Gastrocnemius medialis (tissue), 4 donors: Measurements from ENCODE around the gene PDLIM7.

Experiments used
- POLR2A ChIP-seq, 2 donors: fragments of 450-650 bp; IDR thresholded peaks; one replicate each; pipeline ENCODE4 v1.6.1; 2017; ENCODE audit warnings: antibody characterized with exemption in 2 of 2, mild to moderate bottlenecking in 2 of 2, moderate library complexity in 2 of 2
- TF ChIP-seq, protein P1 (sequence below), 5 experiments: fragments of 450-650 bp in 3 of 5; fragments of 200-600 bp in 2 of 5; sonication (generic) in 2 of 5; IDR thresholded peaks in 4 of 5; conservative IDR thresholded peaks in 1 of 5; 1 replicate in 4 of 5; 2 replicates in 1 of 5; pipeline ENCODE4 v1.5.1; 2016 to 2019; ENCODE audit warnings: antibody characterized with exemption in 5 of 5, mild to moderate bottlenecking in 3 of 5, moderate library complexity in 3 of 5

DNA sequence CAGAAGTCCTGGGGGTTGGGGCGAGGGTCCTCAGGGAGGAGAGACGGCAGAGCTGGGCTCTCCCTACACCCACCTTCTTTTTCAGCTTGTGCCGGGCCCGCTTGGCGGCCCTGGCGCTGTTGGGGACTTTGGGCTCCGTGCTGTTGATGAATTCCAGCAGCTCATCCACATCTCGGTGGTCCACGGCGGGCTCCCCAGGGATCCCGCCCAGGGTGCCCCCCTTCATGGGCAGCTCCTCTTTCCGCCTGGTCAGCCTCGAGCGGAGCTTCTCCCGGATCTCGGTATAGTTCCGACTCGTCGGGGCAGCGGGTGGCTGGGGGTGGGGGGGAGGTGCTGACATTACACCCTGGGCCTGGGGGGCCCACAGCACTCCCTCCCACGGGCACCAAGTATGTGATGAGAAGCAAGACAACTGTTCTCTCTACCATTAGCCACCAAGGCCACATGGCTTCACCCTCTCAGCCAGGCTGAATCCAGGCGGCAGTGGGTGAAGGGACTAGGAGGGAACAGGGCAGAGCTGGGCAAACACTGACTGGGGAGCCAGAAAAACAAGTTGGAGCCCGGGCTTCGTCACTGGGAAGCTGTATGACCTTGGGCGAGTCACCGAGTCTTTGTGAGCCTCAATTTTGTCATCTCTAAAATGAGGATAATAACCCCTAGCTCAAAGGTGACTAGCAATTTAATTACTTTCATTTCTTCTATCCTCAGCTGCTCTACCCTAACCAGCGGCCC is 34.0 kb upstream of the PDLIM7 start:
- TF ChIP-seq, protein P1, sequence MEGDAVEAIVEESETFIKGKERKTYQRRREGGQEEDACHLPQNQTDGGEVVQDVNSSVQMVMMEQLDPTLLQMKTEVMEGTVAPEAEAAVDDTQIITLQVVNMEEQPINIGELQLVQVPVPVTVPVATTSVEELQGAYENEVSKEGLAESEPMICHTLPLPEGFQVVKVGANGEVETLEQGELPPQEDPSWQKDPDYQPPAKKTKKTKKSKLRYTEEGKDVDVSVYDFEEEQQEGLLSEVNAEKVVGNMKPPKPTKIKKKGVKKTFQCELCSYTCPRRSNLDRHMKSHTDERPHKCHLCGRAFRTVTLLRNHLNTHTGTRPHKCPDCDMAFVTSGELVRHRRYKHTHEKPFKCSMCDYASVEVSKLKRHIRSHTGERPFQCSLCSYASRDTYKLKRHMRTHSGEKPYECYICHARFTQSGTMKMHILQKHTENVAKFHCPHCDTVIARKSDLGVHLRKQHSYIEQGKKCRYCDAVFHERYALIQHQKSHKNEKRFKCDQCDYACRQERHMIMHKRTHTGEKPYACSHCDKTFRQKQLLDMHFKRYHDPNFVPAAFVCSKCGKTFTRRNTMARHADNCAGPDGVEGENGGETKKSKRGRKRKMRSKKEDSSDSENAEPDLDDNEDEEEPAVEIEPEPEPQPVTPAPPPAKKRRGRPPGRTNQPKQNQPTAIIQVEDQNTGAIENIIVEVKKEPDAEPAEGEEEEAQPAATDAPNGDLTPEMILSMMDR (IDR thresholded peaks at IDR 0.05 in 4 of 5, conservative IDR thresholded peaks at IDR 0.05 in 1 of 5): no peak
- TF ChIP-seq POLR2A (IDR thresholded peaks at IDR 0.05): no peak
